GM06990 (cell line): ENCODE results near the gene CCDC197.

ENCODE experiments used
- DNase-seq: peaks from one replicate; pipeline ENCODE4 v3.0.0-alpha.2; 2011; ENCODE audit not compliant: insufficient read length; ENCODE audit errors: extremely low read depth
- H3K27me3 ChIP-seq: replicated peaks from 2 replicates; pipeline ENCODE4 v1.6.0; 2011; ENCODE audit warnings: low read length; ENCODE audit not compliant: control insufficient read depth, insufficient read depth
- H3K36me3 ChIP-seq: 2 replicates; pipeline ENCODE4 v1.5.1; 2011; ENCODE audit warnings: low read length; ENCODE audit not compliant: control insufficient read depth, insufficient read depth
- H3K4me3 ChIP-seq: replicated peaks from 2 replicates; pipeline ENCODE4 v1.5.1; 2011; ENCODE audit warnings: low read depth, mild to moderate bottlenecking, control low read depth, low read length
- CTCF ChIP-seq: IDR thresholded peaks from 2 replicates; pipeline ENCODE4 v1.5.1; 2011; ENCODE audit warnings: low read length, control low read depth, mild to moderate bottlenecking, inconsistent platforms; ENCODE audit not compliant: insufficient read depth, poor library complexity, severe bottlenecking

The CCDC197 gene

GRCh38 chr14:94038510-94038909 is 41.4 kb downstream of the CCDC197 start:
- no peak for DNase-seq
- no peak for TF ChIP-seq CTCF
- Histone ChIP-seq H3K4me3 (no peak overlapping the region), H3K27me3 (no peaks in the 10 kb centered on the region; the same call in 1 of the 2 replicates), H3K36me3 (no peaks in the 10 kb centered on the region)

- Histone ChIP-seq H3K27me3 (no peaks in the 10 kb centered on the region; the same call in 1 of the 2 replicates), H3K4me3 (no peak overlapping the region), H3K36me3 (peaks cover 3% of the 10 kb centered on the region)
- no peak for DNase-seq
- no peak for TF ChIP-seq CTCF
Observed at GRCh38 chr14:94038921-94039629, 42.0 kb downstream of the CCDC197 start.

GRCh38 chr14:94040247-94040646 is 43.1 kb downstream of the CCDC197 start:
- H3K36me3 ChIP-seq = peaks cover 6% of the 10 kb centered on the region
- TF ChIP-seq CTCF = no peak
- no peak overlapping the region for H3K4me3 ChIP-seq
- no peaks in the 10 kb centered on the region; the same call in 1 of the 2 replicates for H3K27me3 ChIP-seq
- DNase-seq = no peak

GRCh38 chr14:94040796-94041195 is 43.7 kb downstream of the CCDC197 start:
- DNase-seq = no peak
- H3K27me3 ChIP-seq = no peaks in the 10 kb centered on the region; the same call in 1 of the 2 replicates
- H3K36me3 ChIP-seq = peaks cover 6% of the 10 kb centered on the region
- no peak overlapping the region for H3K4me3 ChIP-seq
- no peak for TF ChIP-seq CTCF

GRCh38 chr14:94041551-94042346 is 44.6 kb downstream of the CCDC197 start:
- H3K36me3 ChIP-seq = peaks cover 6% of the 10 kb centered on the region
- H3K4me3 ChIP-seq = no peak overlapping the region
- H3K27me3 ChIP-seq = no peaks in the 10 kb centered on the region; the same call in 1 of the 2 replicates
- no peak for TF ChIP-seq CTCF
- DNase-seq = no peak
